ENCODE data around the gene TAF5.
"Not testable (repeated sequence)": the region's sequence is repeated elsewhere in the genome, so short reads cannot be mapped to it uniquely, and the experiment has no call there.

Gene TAF5

GRCh38 chr10:103374263-103374662, 6.5 kb downstream of the TAF5 start:
- no peak overlapping the region for H3K27ac Mint-ChIP-seq
- DNase-seq, result no peak
- peaks cover 0 to 2% of the 10 kb centered on the region in 2 donors for H3K4me1 Mint-ChIP-seq
- H3K36me3 Mint-ChIP-seq, result peaks cover 22 to 23% of the 10 kb centered on the region in 2 donors
- no peak for ATAC-seq (replicated peaks)
- no peaks in the 10 kb centered on the region for H3K27me3 Mint-ChIP-seq
- H3K4me3 Mint-ChIP-seq, result no peak overlapping the region
- H3K9me3 Mint-ChIP-seq, result no peaks in the 10 kb centered on the region

DNA sequence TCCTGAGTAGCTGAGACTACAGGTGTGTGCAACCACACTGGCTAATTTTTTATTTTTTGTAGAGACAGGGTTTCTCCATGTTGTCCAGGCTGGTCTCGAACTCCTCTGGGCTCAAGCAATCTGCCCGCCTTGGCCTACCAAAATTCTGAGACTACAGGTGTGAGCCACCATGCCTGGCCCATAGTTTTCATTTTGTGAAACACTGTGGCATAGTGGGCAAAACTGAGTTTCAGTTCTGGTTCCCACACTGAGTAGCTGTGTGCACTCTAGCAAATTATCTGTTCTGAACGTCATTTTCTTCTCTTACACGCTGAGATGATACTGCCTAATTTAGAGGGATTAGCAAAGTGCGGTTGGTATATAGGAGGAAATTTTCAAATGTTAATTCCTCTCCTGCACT, 15.0 kb downstream of the TAF5 start:
- no peak overlapping the region for H3K4me3 Mint-ChIP-seq
- no peaks in the 10 kb centered on the region for H3K9me3 Mint-ChIP-seq
- H3K36me3 Mint-ChIP-seq, result peaks cover 16% of the 10 kb centered on the region in 2 donors
- peaks cover 0 to 3% of the 10 kb centered on the region in 2 donors for H3K4me1 Mint-ChIP-seq
- DNase-seq, result no peak
- H3K27ac Mint-ChIP-seq, result peak overlapping the region; percentile 42
- peak; percentile 76 to 85 for ATAC-seq (replicated peaks)
- H3K27me3 Mint-ChIP-seq, result no peaks in the 10 kb centered on the region

DNA sequence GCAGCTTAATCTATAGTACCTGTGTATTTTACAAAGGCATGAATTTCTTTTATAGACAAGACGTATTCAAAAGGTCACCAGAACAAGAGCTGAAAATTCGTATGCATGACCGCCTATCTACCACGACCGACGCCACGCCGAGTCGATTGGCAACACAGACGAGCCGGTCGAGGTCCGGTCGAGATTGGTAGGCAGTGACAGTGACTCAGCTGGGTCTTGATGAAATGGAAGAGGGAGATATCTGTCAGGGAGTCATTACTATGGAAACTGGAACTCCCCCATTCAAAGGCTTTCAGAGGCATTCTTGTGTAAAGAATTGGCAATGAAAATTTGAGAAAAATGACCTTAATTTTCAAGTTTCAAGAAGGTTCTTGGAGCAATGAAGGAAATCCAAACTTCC, 26.4 kb downstream of the TAF5 start:
- Mint-ChIP-seq H3K4me1 (peaks cover 22 to 45% of the 10 kb centered on the region in 2 donors), H3K9me3 (no peaks in the 10 kb centered on the region), H3K27ac (no peak overlapping the region), H3K36me3 (peaks cover 18 to 38% of the 10 kb centered on the region in 2 donors), H3K4me3 (peak overlapping the region; percentile 47 to 71), H3K27me3 (no peaks in the 10 kb centered on the region)
- ATAC-seq (replicated peaks) (no peak), DNase-seq (no peak)

- peaks cover 24 to 45% of the 10 kb centered on the region in 2 donors for H3K4me1 Mint-ChIP-seq
- H3K27me3 Mint-ChIP-seq, result no peaks in the 10 kb centered on the region
- H3K27ac Mint-ChIP-seq, result peak overlapping the region; percentile 98
- H3K36me3 Mint-ChIP-seq, result peaks cover 20 to 45% of the 10 kb centered on the region in 2 donors
- H3K4me3 Mint-ChIP-seq, result peak overlapping the region; percentile 88 to 99
- ATAC-seq (replicated peaks) (no peak), DNase-seq (no peak)
- no peaks in the 10 kb centered on the region for H3K9me3 Mint-ChIP-seq
Measured at GRCh38 chr10:103395754-103396066, 27.9 kb downstream of the TAF5 start.

GRCh38 chr10:103396067-103396788, 28.5 kb downstream of the TAF5 start, which contains the start of the genes ATP5MK and PDCD11:
Gene ATP5MK, minus strand, starts transcription at chr10:103396475. Its CDS starts 4,018 bp downstream, at chr10:103392457.
Gene PDCD11, plus strand, starts transcription at chr10:103396626. Its CDS starts 1,801 bp downstream, at chr10:103398427.
- peaks cover 22 to 50% of the 10 kb centered on the region in 2 donors for H3K36me3 Mint-ChIP-seq
- peaks cover 24 to 45% of the 10 kb centered on the region in 2 donors for H3K4me1 Mint-ChIP-seq
- H3K27me3 Mint-ChIP-seq, result no peaks in the 10 kb centered on the region

GRCh38 chr10:103396789-103397087, 29.0 kb downstream of the TAF5 start:
- Mint-ChIP-seq H3K4me1 (peaks cover 24 to 45% of the 10 kb centered on the region in 2 donors), H3K36me3 (peaks cover 21 to 51% of the 10 kb centered on the region in 2 donors), H3K27ac (peak overlapping the region; percentile 98), H3K4me3 (peak overlapping the region; percentile 88 to 99), H3K27me3 (no peaks in the 10 kb centered on the region), H3K9me3 (no peaks in the 10 kb centered on the region)
- no peak for DNase-seq
- ATAC-seq (replicated peaks), result no peak

More at GRCh38 chr10:103396067-103396788, 28.5 kb downstream of the TAF5 start, which contains the start of the genes ATP5MK and PDCD11:
- Mint-ChIP-seq H3K27ac (peak within 1 kb of the TSS; percentile 98), H3K4me3 (peak within 1 kb of the TSS; percentile 88 to 99), H3K9me3 (no peaks in the 10 kb centered on the region)
- ATAC-seq (replicated peaks) (peak; percentile 99 to 100), DNase-seq (peak; percentile 96)

DNA sequence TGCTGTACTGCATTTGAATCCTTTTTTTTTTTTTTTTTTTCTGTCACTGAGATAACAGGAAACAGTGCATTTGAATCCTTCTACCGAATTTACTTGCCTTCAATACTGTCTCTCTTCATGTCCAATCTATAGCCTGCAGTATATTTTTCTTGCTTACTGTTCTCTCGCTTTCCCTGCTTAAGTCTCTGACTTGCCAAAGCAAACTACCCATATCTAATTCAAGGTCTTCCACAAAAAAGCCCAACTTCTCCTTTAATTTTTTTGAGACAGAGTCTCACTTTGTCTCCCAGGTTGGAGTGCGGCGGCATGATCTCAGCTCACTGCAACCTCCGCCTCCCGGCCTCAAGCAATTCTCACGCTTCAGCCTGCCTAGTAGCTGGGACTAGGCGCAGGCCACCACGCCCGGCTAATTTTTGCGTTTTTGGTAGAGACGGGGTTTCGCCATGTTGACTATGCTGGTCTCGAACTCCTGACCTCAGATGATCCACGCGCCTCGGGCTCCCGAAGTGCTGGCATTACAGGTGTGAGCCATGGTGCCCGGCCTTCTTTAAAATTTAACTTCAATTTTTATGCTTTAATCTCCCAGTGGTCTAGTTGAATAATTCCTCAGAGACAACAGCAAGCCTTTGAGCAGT, 29.5 kb downstream of the TAF5 start:
- Mint-ChIP-seq H3K27me3 (no peaks in the 10 kb centered on the region), H3K36me3 (peaks cover 26 to 51% of the 10 kb centered on the region in 2 donors), H3K9me3 (no peaks in the 10 kb centered on the region), H3K4me3 (peak overlapping the region; percentile 88 to 99), H3K27ac (peak overlapping the region; percentile 98), H3K4me1 (peaks cover 24 to 45% of the 10 kb centered on the region in 2 donors)
- no peak for ATAC-seq (replicated peaks)
- no peak for DNase-seq

GRCh38 chr10:103413564-103413963, 45.8 kb downstream of the TAF5 start:
- Mint-ChIP-seq H3K4me3 (no peak overlapping the region), H3K36me3 (peaks cover 47 to 70% of the 10 kb centered on the region in 2 donors), H3K27ac (no peak overlapping the region), H3K9me3 (no peaks in the 10 kb centered on the region), H3K27me3 (no peaks in the 10 kb centered on the region), H3K4me1 (peaks cover 0 to 2% of the 10 kb centered on the region in 2 donors)
- DNase-seq (no peak), ATAC-seq (replicated peaks) (no peak)

DNA sequence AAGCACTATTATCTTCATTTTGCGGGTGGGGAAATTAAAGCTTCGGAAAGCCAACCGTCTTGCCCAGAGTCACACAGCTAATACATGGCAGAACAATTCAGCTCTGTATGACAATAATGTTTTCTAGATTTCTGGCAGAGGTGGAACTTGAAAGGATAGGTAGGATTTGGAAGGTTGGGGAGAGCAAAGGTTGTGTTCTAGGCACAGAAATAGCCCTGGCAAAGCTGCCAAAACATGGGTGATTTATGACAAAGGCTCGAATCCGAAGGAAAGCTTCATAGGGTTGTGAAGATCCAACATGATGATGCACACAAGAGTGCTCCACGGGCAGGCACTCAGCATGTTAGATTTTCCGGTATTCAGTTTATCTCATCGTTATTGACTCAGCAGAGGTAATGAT, 47.8 kb downstream of the TAF5 start:
- Mint-ChIP-seq H3K27me3 (no peaks in the 10 kb centered on the region), H3K4me3 (no peak overlapping the region), H3K9me3 (no peaks in the 10 kb centered on the region), H3K27ac (no peak overlapping the region), H3K4me1 (peaks cover 0 to 2% of the 10 kb centered on the region in 2 donors), H3K36me3 (peaks cover 46 to 60% of the 10 kb centered on the region in 2 donors)
- no peak for DNase-seq
- ATAC-seq (replicated peaks), result no peak

DNA sequence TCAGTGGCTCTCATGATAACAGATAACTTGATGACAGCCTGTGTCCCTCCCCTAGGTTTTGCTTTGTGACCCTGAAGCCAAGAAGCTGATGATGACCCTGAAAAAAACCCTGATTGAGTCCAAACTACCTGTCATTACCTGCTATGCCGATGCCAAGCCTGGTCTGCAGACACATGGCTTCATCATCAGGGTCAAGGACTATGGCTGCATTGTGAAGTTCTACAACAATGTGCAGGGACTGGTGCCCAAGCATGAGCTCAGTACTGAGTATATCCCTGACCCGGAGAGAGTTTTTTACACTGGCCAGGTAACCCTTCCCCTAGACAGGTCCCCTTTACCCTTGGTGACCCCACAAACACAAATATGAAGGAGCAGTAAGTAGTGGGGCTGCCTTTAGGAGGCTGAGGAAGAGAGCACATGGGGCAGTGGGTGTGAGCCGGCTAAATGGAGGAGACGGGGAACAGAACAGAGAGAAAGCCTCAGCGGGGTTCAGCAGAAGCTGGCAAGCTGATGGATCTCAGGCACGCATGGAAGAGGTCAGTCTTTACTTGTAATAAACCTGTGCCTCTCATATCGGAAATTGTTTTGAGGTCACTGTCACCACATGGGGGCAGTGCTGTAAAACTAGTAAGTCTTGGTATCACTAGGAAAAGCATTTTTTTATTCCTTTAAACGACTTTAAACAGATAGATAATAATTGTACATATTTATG, 48.8 kb downstream of the TAF5 start:
- ATAC-seq (replicated peaks) (peak; percentile 45 to 52), DNase-seq (peak; percentile 6)
- no peak overlapping the region for H3K27ac Mint-ChIP-seq
- no peaks in the 10 kb centered on the region for H3K9me3 Mint-ChIP-seq
- H3K27me3 Mint-ChIP-seq, result no peaks in the 10 kb centered on the region
- H3K4me1 Mint-ChIP-seq, result peaks cover 0 to 2% of the 10 kb centered on the region in 2 donors
- peaks cover 54 to 65% of the 10 kb centered on the region in 2 donors for H3K36me3 Mint-ChIP-seq
- H3K4me3 Mint-ChIP-seq, result no peak overlapping the region

- not testable (repeated sequence) for H3K4me1 Mint-ChIP-seq; DNase-seq; ATAC-seq (replicated peaks); H3K9me3 Mint-ChIP-seq; H3K27ac Mint-ChIP-seq; H3K27me3 Mint-ChIP-seq; H3K4me3 Mint-ChIP-seq
- peaks cover 54 to 65% of the 10 kb centered on the region in 2 donors for H3K36me3 Mint-ChIP-seq
Measured at GRCh38 chr10:103417148-103417469, 49.3 kb downstream of the TAF5 start.

- Mint-ChIP-seq H3K27me3 (no peaks in the 10 kb centered on the region), H3K4me1 (peaks cover 0 to 2% of the 10 kb centered on the region in 2 donors), H3K4me3 (no peak overlapping the region), H3K9me3 (no peaks in the 10 kb centered on the region), H3K36me3 (peaks cover 54 to 68% of the 10 kb centered on the region in 2 donors), H3K27ac (no peak overlapping the region)
- ATAC-seq (replicated peaks) (no peak), DNase-seq (no peak)
Measured at GRCh38 chr10:103417601-103418000, 49.8 kb downstream of the TAF5 start.

- H3K4me1 Mint-ChIP-seq, result peaks cover 0 to 2% of the 10 kb centered on the region in 2 donors
- DNase-seq, result no peak
- no peak overlapping the region for H3K4me3 Mint-ChIP-seq
- no peak overlapping the region for H3K27ac Mint-ChIP-seq
- no peaks in the 10 kb centered on the region for H3K27me3 Mint-ChIP-seq
- no peak for ATAC-seq (replicated peaks)
- H3K9me3 Mint-ChIP-seq, result no peaks in the 10 kb centered on the region
- H3K36me3 Mint-ChIP-seq, result peaks cover 60 to 69% of the 10 kb centered on the region in 2 donors
Measured at GRCh38 chr10:103419101-103419500, 51.3 kb downstream of the TAF5 start.

DNA sequence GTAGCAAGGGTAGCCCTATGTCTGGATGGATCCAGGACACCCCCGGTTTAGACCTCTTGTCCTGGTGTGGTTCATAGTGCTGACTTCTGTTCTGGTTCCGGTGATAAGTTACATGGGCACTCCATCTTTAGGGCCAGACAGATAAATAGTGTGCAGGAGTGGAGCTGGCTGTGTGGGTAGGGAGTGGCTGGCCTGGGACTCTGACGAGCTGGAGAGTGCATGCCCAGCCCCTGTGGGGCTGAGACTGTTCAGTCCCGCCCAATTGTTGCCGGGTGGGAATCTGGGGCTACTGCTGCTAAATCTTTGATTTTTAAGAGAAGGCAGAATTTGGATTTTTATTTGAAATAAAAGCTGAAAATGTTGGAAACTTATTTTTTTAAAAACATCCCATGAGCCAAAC, 56.0 kb downstream of the TAF5 start:
- peaks cover 0 to 5% of the 10 kb centered on the region in 2 donors for H3K4me1 Mint-ChIP-seq
- no peak overlapping the region for H3K27ac Mint-ChIP-seq
- H3K4me3 Mint-ChIP-seq, result no peak overlapping the region
- no peaks in the 10 kb centered on the region for H3K9me3 Mint-ChIP-seq
- ATAC-seq (replicated peaks) (no peak), DNase-seq (no peak)
- no peaks in the 10 kb centered on the region for H3K27me3 Mint-ChIP-seq
- H3K36me3 Mint-ChIP-seq, result peaks cover 48 to 51% of the 10 kb centered on the region in 2 donors

Data from stimulated activated naive B cell treated with anti-CD40 and anti-IgM and Interleukin-4, amounts not matched to agents 10 μg/mL and 1 μg/mL and 100 μg/mL, for 72 hours (primary cell).